Spleen (tissue), 11 donors: ENCODE results near the gene SENP7. TPM values are rescaled to one million over a fixed set of nuclear protein-coding genes. Genes with fewer than 3 reads are reported as not detected.
"Not testable (repeated sequence)": the region's sequence is repeated elsewhere in the genome, so short reads cannot be mapped to it uniquely, and the experiment has no call there.

Experiments used
- DNase-seq: peaks from one replicate; pipeline ENCODE4 v3.0.0-alpha.2; 2020
- H3K27ac ChIP-seq, 8 donors: fragments of 200-600 bp; sonication (generic) in 7 of 8; 1 replicate in 4 of 8; 2 replicates in 4 of 8; pipeline versions ENCODE4 v1.5.0 to v1.8.0; 2016 to 2021; ENCODE audit warnings: inconsistent platforms in 4 of 8, mild to moderate bottlenecking in 4 of 8, moderate library complexity in 1 of 8
- H3K27me3 ChIP-seq, 7 donors: fragments of 200-600 bp; sonication (generic) in 6 of 7; replicated peaks in 1 of 7; 1 replicate in 4 of 7; 2 replicates in 3 of 7; pipeline versions ENCODE4 v1.5.0 to v1.8.0; 2016 to 2021; ENCODE audit warnings: inconsistent platforms in 3 of 7, mild to moderate bottlenecking in 1 of 7
- H3K36me3 ChIP-seq, 6 donors: fragments of 200-600 bp; sonication (generic) in 5 of 6; 1 replicate in 4 of 6; 2 replicates in 2 of 6; pipeline versions ENCODE4 v1.5.0 to v1.8.0; 2016 to 2021; ENCODE audit warnings: inconsistent platforms in 2 of 6
- H3K4me1 ChIP-seq, 6 donors: fragments of 200-600 bp; sonication (generic) in 5 of 6; 1 replicate in 3 of 6; 2 replicates in 3 of 6; pipeline versions ENCODE4 v1.5.0 to v1.8.0; 2016 to 2021; ENCODE audit warnings: inconsistent platforms in 3 of 6
- H3K4me3 ChIP-seq, 8 donors: fragments of 200-600 bp; sonication (generic) in 7 of 8; 1 replicate in 4 of 8; 2 replicates in 4 of 8; pipeline versions ENCODE4 v1.5.0 to v1.8.0; 2016 to 2021; ENCODE audit warnings: inconsistent platforms in 4 of 8, mild to moderate bottlenecking in 4 of 8, moderate library complexity in 2 of 8
- H3K9me3 ChIP-seq, 8 donors: fragments of 200-600 bp; sonication (generic) in 7 of 8; 1 replicate in 4 of 8; 2 replicates in 4 of 8; pipeline versions ENCODE4 v1.5.0 to v1.8.0; 2016 to 2021; ENCODE audit warnings: inconsistent platforms in 4 of 8
- POLR2A ChIP-seq, 3 donors: fragments of 450-650 bp; IDR thresholded peaks; one replicate each; pipeline ENCODE4 v1.5.1; 2017; ENCODE audit warnings: antibody characterized with exemption in 3 of 3, mild to moderate bottlenecking in 1 of 3
- POLR2AphosphoS5 ChIP-seq, 3 donors: sonication (generic); formaldehyde crosslinking; IDR thresholded peaks; one replicate each; pipeline ENCODE4 v1.5.1; 2017; ENCODE audit warnings: antibody characterized with exemption in 3 of 3
- WGBS, 5 donors: extraction: QIAGEN DNeasy Blood & Tissue Kit in 3 of 5; methylation state at CpG; one replicate each; pipeline versions ENCODE4 v1.1.5 to v1.1.7; 2013 to 2018; 5-methylcytosine and 5-hydroxymethylcytosine counted together
- intact Hi-C: fragments of 100-400 bp; cut with DNase I; formaldehyde crosslinking; loops from one replicate; pipeline ENCODE4 v1.15.0; 2023; ENCODE audit warnings: low total_unique reads
- polyA plus RNA-seq, 3 donors: library from polyadenylated mRNA; stranded (reverse); fragments of 200-250 nt; gene quantifications; one replicate each; pipeline ENCODE4 v1.2.1, GENCODE V29; 2013
- total RNA-seq, 7 donors: library from RNA; depleted of rRNA in 3 of 7; stranded (reverse); fragments of >200 nt in 3 of 7; fragmentation: NEBNext Ultra II Directional in 4 of 7; extraction: Animal tissue kit (Norgen Biotek cat#: 25700) in 4 of 7; gene quantifications; one replicate each; pipeline versions ENCODE4 v1.1.0 to v1.2.1, GENCODE V29; 2016 to 2021
- TF ChIP-seq, protein P1 (sequence below), 11 experiments: fragments of 200-600 bp in 7 of 11; fragments of 450-650 bp in 4 of 11; sonication (generic) in 4 of 11; IDR thresholded peaks in 8 of 11; conservative IDR thresholded peaks in 3 of 11; 1 replicate in 7 of 11; 2 replicates in 4 of 11; pipeline versions ENCODE4 v1.4.0 to v1.8.0; 2016 to 2021; ENCODE audit warnings: antibody characterized with exemption in 11 of 11, inconsistent platforms in 4 of 11, mild to moderate bottlenecking in 1 of 11
- donor health status: healthy with polysubstance abuse.
- donor health status: DM: no; HTN: no; CAD: no; lungs with moderate emphysema.
- donor health status: DM: no; HTN: no; CAD: no.
- donor health status: Bipolar disorder and iron deficiency.
- donor health status: healthy.
- donor health status: DM: no; HTN: no; CAD: no.
- donor health status: DM: yes; HTN: yes; CAD: no.

SENP7 gene
- total and polyA plus RNA-seq, 10 donors: 11.2 to 46.9 (median 33.4) TPM

DNA sequence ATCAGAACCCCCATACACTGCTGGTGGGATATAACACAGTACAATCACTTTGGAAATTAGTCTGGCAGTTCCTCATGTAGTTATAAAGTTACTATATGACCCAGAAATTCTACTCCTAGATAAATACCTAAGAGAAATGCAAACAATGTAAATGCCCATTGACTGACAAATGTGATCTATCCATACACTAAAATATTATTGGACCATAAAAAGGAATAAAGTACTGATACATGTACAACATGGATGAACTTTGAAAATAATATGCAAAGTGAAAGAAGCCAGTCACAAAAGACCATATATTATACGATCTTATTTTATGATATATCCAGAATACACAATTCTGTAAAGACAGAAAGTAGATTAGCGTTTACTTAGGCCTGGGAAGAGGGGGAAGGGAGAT lies 200.5 kb downstream of the SENP7 start:
- 90 to 96% (median 94%) methylated on average over 2 of the region's 2 CpGs for WGBS, 5 donors
- peaks cover 6 to 27% (median 22%) of the 10 kb centered on the region in 8 donors for H3K9me3 ChIP-seq
- H3K27me3 ChIP-seq: no peaks in the 10 kb centered on the region
- H3K36me3 ChIP-seq: no peaks in the 10 kb centered on the region
- TF ChIP-seq, protein P1, sequence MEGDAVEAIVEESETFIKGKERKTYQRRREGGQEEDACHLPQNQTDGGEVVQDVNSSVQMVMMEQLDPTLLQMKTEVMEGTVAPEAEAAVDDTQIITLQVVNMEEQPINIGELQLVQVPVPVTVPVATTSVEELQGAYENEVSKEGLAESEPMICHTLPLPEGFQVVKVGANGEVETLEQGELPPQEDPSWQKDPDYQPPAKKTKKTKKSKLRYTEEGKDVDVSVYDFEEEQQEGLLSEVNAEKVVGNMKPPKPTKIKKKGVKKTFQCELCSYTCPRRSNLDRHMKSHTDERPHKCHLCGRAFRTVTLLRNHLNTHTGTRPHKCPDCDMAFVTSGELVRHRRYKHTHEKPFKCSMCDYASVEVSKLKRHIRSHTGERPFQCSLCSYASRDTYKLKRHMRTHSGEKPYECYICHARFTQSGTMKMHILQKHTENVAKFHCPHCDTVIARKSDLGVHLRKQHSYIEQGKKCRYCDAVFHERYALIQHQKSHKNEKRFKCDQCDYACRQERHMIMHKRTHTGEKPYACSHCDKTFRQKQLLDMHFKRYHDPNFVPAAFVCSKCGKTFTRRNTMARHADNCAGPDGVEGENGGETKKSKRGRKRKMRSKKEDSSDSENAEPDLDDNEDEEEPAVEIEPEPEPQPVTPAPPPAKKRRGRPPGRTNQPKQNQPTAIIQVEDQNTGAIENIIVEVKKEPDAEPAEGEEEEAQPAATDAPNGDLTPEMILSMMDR (IDR thresholded peaks at IDR 0.05 in 8 of 11, conservative IDR thresholded peaks at IDR 0.05 in 3 of 11): no peak
- TF ChIP-seq POLR2AphosphoS5 (IDR thresholded peaks at IDR 0.05): no peak
- no peak for TF ChIP-seq POLR2A (IDR thresholded peaks at IDR 0.05)
- H3K4me1 ChIP-seq: no peaks in the 10 kb centered on the region
- intact Hi-C loops: no loop called here
- H3K4me3 ChIP-seq: no peak overlapping the region
- no peak overlapping the region for H3K27ac ChIP-seq
- no peak for DNase-seq

DNA sequence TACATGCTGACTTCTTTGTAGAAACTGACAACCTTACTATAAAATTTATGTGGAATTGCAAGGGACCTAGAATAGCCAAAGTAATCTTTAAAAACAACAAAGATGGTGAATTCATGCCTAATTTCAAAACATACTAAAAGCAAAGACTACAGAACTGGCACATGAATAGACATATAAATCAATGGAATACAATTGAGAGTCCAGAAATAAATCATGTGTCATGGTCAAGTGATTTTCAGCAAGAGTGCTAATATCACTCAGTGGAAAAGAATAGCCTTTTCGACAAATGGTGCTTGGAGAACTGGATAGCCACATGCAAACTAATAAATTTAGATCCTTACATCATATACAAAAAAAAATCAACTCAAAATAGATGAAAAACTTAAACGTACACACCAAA lies 201.3 kb downstream of the SENP7 start:
- Histone ChIP-seq H3K4me3 (no peak overlapping the region), H3K36me3 (no peaks in the 10 kb centered on the region), H3K9me3 (peaks cover 8 to 35% (median 30%) of the 10 kb centered on the region in 8 donors), H3K27me3 (no peaks in the 10 kb centered on the region), H3K4me1 (no peaks in the 10 kb centered on the region), H3K27ac (no peak overlapping the region)
- TF ChIP-seq, protein P1 (IDR thresholded peaks at IDR 0.05 in 8 of 11, conservative IDR thresholded peaks at IDR 0.05 in 3 of 11): no peak
- no peak for TF ChIP-seq POLR2A (IDR thresholded peaks at IDR 0.05)
- TF ChIP-seq POLR2AphosphoS5 (IDR thresholded peaks at IDR 0.05): no peak
- no peak for DNase-seq
- WGBS, 5 donors: 83 to 94% (median 88%) methylated on average over 2 of the region's 2 CpGs
- intact Hi-C loops: no loop called here

DNA sequence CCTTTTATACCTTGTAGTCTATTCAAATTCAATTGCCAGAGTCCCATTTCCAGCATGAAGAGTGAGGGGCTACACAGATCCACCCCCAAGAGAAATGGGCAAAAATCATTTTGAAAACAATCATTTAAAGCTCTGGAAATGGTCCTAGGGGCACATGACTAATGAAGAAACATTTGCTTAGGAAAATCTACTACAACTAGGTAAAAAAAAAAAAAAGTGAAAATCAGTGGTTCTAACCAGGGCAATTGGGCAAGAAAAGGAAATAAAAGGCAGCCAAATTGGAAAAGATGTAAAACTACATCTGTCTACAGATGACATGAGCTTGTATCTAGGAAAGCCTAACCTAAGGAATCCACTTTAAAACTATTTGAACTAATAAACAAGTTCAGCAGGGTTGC lies 202.0 kb downstream of the SENP7 start:
- H3K4me1 ChIP-seq: no peaks in the 10 kb centered on the region
- no peak overlapping the region for H3K4me3 ChIP-seq
- H3K27ac ChIP-seq: no peak overlapping the region
- H3K27me3 ChIP-seq: no peaks in the 10 kb centered on the region
- intact Hi-C loops: no loop called here
- H3K36me3 ChIP-seq: no peaks in the 10 kb centered on the region
- no peak for DNase-seq
- TF ChIP-seq, protein P1 (IDR thresholded peaks at IDR 0.05 in 8 of 11, conservative IDR thresholded peaks at IDR 0.05 in 3 of 11): no peak
- TF ChIP-seq POLR2AphosphoS5 (IDR thresholded peaks at IDR 0.05) (no peak), POLR2A (IDR thresholded peaks at IDR 0.05) (no peak)
- H3K9me3 ChIP-seq: peaks cover 8 to 38% (median 30%) of the 10 kb centered on the region in 8 donors

DNA sequence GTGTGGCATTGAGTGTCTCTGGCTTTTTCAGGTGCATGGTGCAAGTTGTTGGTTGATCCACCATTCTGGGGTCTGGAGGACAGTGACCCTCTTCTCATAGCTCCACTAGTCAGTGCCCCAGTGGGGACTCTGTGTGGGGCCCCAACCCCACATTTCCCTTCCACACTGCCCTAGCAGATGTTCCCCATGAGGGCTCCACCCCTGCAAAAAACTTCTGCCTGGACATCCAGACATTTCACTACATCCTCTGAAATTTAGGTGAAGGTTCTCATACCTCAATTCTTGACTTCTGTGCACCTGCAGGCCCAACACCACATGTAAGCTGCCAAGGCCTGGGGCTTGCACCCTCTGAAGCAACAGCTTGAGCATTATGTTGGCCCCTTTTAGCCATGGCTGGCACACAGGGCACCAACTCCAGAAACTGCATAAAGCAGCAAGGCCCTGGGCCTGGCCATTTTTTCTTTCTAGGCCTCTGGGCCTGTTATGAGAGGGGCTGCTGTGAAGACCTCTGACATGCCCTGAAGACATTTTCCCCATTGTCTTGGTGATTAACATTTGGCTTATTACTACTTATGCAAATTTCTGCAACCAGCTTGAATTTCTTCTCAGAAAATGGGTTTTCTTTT lies 204.8 kb downstream of the SENP7 start:
- H3K27ac ChIP-seq, H3K4me3 ChIP-seq, H3K36me3 ChIP-seq, intact Hi-C loops, H3K4me1 ChIP-seq, DNase-seq, H3K27me3 ChIP-seq: not testable (repeated sequence)
- peaks cover 8 to 38% (median 30%) of the 10 kb centered on the region in 8 donors for H3K9me3 ChIP-seq

DNA sequence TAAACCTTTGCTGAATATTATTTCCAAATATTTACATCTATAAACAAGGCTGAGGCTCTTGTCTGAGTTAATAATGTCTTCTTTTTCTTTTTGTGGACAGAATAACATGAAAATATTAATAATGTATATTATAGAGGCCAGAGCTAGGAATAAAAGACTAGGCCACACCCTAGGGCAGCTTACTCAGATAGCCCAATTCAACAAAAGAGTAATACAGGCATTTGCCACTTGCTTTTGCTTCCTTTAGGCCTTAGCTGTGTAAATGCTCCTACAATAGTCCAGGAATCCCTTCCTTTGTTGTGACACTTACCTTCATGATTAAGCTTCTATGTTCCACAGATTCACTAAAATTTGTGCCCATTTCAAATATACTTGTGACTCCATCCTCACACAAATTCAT lies 209.2 kb downstream of the SENP7 start:
- peaks cover 6 to 25% (median 21%) of the 10 kb centered on the region in 8 donors for H3K9me3 ChIP-seq
- intact Hi-C loops: no loop called here
- no peak overlapping the region for H3K27ac ChIP-seq
- no peak for DNase-seq
- TF ChIP-seq, protein P1 (IDR thresholded peaks at IDR 0.05 in 8 of 11, conservative IDR thresholded peaks at IDR 0.05 in 3 of 11): no peak
- no peaks in the 10 kb centered on the region for H3K27me3 ChIP-seq
- H3K36me3 ChIP-seq: no peaks in the 10 kb centered on the region
- H3K4me3 ChIP-seq: no peak overlapping the region
- H3K4me1 ChIP-seq: no peaks in the 10 kb centered on the region
